Measurements from ENCODE around the gene ARID3A.

Gene ARID3A

DNA sequence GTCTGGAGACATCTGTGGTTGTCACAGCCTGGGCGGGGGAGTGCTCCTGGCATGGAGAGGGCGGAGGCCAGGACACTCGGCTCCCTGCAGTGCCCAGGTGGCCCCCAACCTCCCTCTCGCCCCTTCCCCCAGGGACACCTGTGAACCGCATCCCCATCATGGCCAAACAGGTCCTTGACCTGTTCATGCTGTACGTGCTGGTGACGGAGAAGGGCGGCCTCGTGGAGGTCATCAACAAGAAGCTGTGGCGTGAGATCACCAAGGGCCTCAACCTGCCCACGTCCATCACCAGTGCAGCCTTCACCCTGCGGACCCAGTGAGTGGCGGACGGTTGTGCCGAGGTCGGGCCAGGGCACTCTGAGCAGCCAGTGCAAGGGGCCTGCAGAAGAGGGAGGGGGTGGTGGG lies 38.3 kb downstream of the ARID3A start:
- H3K4me1 ChIP-seq (ENCODE audit: control insufficient read depth in 1 of 2, insufficient read depth in 2 of 2, low read length in 2 of 2), result no peaks in the 10 kb centered on the region
- peaks cover 0 to 30% of the 10 kb centered on the region in 2 donors for H3K36me3 ChIP-seq (ENCODE audit: control insufficient read depth in 1 of 2, insufficient read depth in 2 of 2, low read length in 2 of 2)
- H3K27ac ChIP-seq (ENCODE audit: low read depth, low read length), result no peak overlapping the region
- no peaks in the 10 kb centered on the region for H3K9me3 ChIP-seq (ENCODE audit: control insufficient read depth in 1 of 2, low read length in 2 of 2)
- no peak overlapping the region for H3K9ac ChIP-seq (ENCODE audit: low read depth in 1 of 2, low read length in 2 of 2)
- no peaks in the 10 kb centered on the region for H3K27me3 ChIP-seq (ENCODE audit: control insufficient read depth in 1 of 2, insufficient read depth in 2 of 2, low read length in 2 of 2)
- H3K4me3 ChIP-seq (ENCODE audit: low read depth in 1 of 2, low read length in 2 of 2), result no peak overlapping the region

DNA sequence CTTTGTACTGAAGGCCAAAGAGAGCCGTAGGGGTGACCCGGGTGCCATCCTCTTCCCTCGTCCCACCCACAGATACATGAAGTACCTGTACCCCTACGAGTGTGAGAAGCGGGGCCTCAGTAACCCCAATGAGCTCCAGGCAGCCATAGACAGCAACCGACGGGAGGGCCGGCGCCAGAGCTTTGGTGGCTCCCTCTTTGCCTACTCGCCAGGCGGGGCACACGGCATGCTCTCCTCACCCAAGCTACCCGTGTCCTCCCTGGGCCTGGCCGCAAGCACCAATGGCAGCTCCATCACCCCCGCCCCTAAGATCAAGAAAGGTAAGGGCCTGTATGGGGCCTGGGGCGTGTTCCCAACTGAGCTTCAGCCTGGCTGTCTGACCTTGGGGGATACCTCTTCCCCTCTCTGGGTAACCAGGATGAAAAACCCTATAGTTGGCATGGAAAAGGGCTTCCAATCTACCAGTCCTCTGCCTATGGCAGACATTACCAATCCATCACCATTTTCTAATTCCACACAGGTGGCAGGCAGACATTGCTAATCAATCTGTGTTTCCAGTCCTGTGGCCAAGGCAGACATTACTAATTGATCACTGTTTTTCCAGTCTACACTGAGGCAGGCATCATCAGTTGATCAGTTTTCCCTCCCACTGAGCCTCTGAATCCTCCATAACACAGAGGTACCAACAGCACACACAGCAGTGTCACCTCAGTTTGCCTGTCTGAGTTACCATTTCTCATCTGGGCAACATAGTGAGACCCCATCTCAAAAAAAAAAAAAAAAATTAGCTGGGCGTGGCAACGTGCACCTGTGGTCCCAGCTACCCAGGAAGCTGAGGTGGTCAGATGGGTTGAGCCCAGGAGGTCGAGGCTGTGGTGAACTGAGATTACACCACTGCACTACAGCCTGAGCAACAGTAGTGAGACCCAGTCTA lies 39.2 kb downstream of the ARID3A start:
- no peak overlapping the region for H3K4me3 ChIP-seq (ENCODE audit: low read depth in 1 of 2, low read length in 2 of 2)
- H3K9ac ChIP-seq (ENCODE audit: low read depth in 1 of 2, low read length in 2 of 2), result no peak overlapping the region
- H3K4me1 ChIP-seq (ENCODE audit: control insufficient read depth in 1 of 2, insufficient read depth in 2 of 2, low read length in 2 of 2), result no peaks in the 10 kb centered on the region
- H3K36me3 ChIP-seq (ENCODE audit: control insufficient read depth in 1 of 2, insufficient read depth in 2 of 2, low read length in 2 of 2), result peaks cover 0 to 32% of the 10 kb centered on the region in 2 donors
- no peak overlapping the region for H3K27ac ChIP-seq (ENCODE audit: low read depth, low read length)
- no peaks in the 10 kb centered on the region for H3K27me3 ChIP-seq (ENCODE audit: control insufficient read depth in 1 of 2, insufficient read depth in 2 of 2, low read length in 2 of 2)
- no peaks in the 10 kb centered on the region for H3K9me3 ChIP-seq (ENCODE audit: control insufficient read depth in 1 of 2, low read length in 2 of 2)

GRCh38 chr19:966485-967088 lies 40.8 kb downstream of the ARID3A start:
- Histone ChIP-seq H3K9me3 (ENCODE audit: control insufficient read depth in 1 of 2, low read length in 2 of 2) (peaks cover 6 to 7% of the 10 kb centered on the region in 2 donors), H3K36me3 (ENCODE audit: control insufficient read depth in 1 of 2, insufficient read depth in 2 of 2, low read length in 2 of 2) (peaks cover 5 to 39% of the 10 kb centered on the region in 2 donors), H3K27ac (ENCODE audit: low read depth, low read length) (no peak overlapping the region)

DNA sequence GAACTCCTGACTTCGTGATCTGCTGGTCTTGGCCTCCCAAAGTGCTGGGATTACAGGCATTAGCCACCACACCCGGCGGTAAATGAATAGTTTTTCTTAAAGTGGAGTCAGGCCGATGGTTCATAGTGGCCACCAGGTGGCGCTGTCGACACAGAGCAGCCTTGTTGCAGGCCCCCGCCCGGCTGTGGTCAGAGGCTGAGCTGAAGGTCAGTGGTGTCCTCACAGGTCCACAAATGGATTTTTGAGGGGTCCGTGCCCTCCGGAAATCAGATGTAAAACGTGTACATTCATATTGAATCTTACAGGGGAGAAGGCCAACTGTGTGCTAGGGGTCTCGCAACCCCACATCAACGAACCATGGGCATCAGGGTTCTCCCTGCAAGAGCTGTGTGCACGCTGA lies 44.9 kb downstream of the ARID3A start:
- peaks cover 8 to 26% of the 10 kb centered on the region in 2 donors for H3K36me3 ChIP-seq (ENCODE audit: control insufficient read depth in 1 of 2, insufficient read depth in 2 of 2, low read length in 2 of 2)
- H3K27me3 ChIP-seq (ENCODE audit: control insufficient read depth in 1 of 2, insufficient read depth in 2 of 2, low read length in 2 of 2), result no peaks in the 10 kb centered on the region
- no peak overlapping the region for H3K4me3 ChIP-seq (ENCODE audit: low read depth in 1 of 2, low read length in 2 of 2)
- no peaks in the 10 kb centered on the region for H3K4me1 ChIP-seq (ENCODE audit: control insufficient read depth in 1 of 2, insufficient read depth in 2 of 2, low read length in 2 of 2)
- no peak overlapping the region for H3K27ac ChIP-seq (ENCODE audit: low read depth, low read length)
- peaks cover 6 to 7% of the 10 kb centered on the region in 2 donors for H3K9me3 ChIP-seq (ENCODE audit: control insufficient read depth in 1 of 2, low read length in 2 of 2)
- H3K9ac ChIP-seq (ENCODE audit: low read depth in 1 of 2, low read length in 2 of 2), result no peak overlapping the region

More at GRCh38 chr19:966485-967088, 40.8 kb downstream of the ARID3A start:
- Histone ChIP-seq H3K4me1 (ENCODE audit: control insufficient read depth in 1 of 2, insufficient read depth in 2 of 2, low read length in 2 of 2) (no peaks in the 10 kb centered on the region), H3K27me3 (ENCODE audit: control insufficient read depth in 1 of 2, insufficient read depth in 2 of 2, low read length in 2 of 2) (no peaks in the 10 kb centered on the region), H3K4me3 (ENCODE audit: low read depth in 1 of 2, low read length in 2 of 2) (no peak overlapping the region), H3K9ac (ENCODE audit: low read depth in 1 of 2, low read length in 2 of 2) (no peak overlapping the region)

DNA sequence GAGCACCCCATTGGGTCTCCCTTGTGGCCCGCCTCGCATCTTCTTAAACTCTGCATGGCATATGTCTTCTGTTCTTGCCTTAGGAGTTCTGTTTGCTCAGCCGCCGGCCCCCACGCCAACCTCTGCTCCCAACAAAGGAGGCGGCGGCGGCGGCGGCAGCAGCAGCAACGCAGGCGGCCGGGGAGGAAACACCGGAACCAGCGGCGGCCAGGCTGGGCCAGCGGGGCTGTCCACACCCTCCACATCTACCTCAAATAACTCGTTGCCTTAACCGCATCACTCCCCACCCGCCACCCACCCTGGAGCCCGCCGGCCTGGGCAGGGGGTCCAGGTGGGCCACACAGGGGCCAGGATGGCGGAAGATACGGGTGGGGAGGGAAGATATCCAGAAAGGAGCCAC lies 46.0 kb downstream of the ARID3A start:
- H3K27ac ChIP-seq (ENCODE audit: low read depth, low read length), result no peak overlapping the region
- H3K4me3 ChIP-seq (ENCODE audit: low read depth in 1 of 2, low read length in 2 of 2), result no peak overlapping the region
- peaks cover 8 to 21% of the 10 kb centered on the region in 2 donors for H3K36me3 ChIP-seq (ENCODE audit: control insufficient read depth in 1 of 2, insufficient read depth in 2 of 2, low read length in 2 of 2)
- peaks cover 6 to 7% of the 10 kb centered on the region in 2 donors for H3K9me3 ChIP-seq (ENCODE audit: control insufficient read depth in 1 of 2, low read length in 2 of 2)
- H3K27me3 ChIP-seq (ENCODE audit: control insufficient read depth in 1 of 2, insufficient read depth in 2 of 2, low read length in 2 of 2), result no peaks in the 10 kb centered on the region
- H3K9ac ChIP-seq (ENCODE audit: low read depth in 1 of 2, low read length in 2 of 2), result no peak overlapping the region
- no peaks in the 10 kb centered on the region for H3K4me1 ChIP-seq (ENCODE audit: control insufficient read depth in 1 of 2, insufficient read depth in 2 of 2, low read length in 2 of 2)

DNA sequence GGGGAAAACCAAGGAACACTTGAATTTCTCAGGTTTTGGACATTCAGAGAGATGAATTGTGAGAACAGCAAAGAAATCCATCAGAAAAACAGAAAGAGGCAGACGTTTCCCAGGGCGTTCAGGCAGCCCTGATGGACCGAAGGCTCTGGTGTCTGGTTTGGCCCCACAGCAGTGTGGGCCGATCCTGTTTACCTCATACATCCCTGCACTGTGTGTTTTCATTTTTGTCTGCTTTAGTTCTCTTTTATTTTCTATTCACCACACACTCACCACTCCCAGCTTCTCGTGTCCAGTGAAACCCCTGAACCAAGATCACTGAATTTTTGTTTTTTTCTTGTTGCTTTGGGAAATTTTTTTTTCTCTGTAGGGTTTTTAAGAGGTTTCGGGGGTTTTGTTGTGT lies 46.4 kb downstream of the ARID3A start:
- H3K4me3 ChIP-seq (ENCODE audit: low read depth in 1 of 2, low read length in 2 of 2), result no peak overlapping the region
- H3K27me3 ChIP-seq (ENCODE audit: control insufficient read depth in 1 of 2, insufficient read depth in 2 of 2, low read length in 2 of 2), result no peaks in the 10 kb centered on the region

GRCh38 chr19:973726-974563 lies 48.1 kb downstream of the ARID3A start:
- Histone ChIP-seq H3K27ac (ENCODE audit: low read depth, low read length) (no peak overlapping the region), H3K4me3 (ENCODE audit: low read depth in 1 of 2, low read length in 2 of 2) (no peak overlapping the region), H3K4me1 (ENCODE audit: control insufficient read depth in 1 of 2, insufficient read depth in 2 of 2, low read length in 2 of 2) (no peaks in the 10 kb centered on the region), H3K9ac (ENCODE audit: low read depth in 1 of 2, low read length in 2 of 2) (no peak overlapping the region), H3K36me3 (ENCODE audit: control insufficient read depth in 1 of 2, insufficient read depth in 2 of 2, low read length in 2 of 2) (peaks cover 8 to 10% of the 10 kb centered on the region in 2 donors), H3K9me3 (ENCODE audit: control insufficient read depth in 1 of 2, low read length in 2 of 2) (peaks cover 6 to 7% of the 10 kb centered on the region in 2 donors), H3K27me3 (ENCODE audit: control insufficient read depth in 1 of 2, insufficient read depth in 2 of 2, low read length in 2 of 2) (no peaks in the 10 kb centered on the region)

More for the DNA sequence above, 46.4 kb downstream of the ARID3A start:
- Histone ChIP-seq H3K9me3 (ENCODE audit: control insufficient read depth in 1 of 2, low read length in 2 of 2) (peaks cover 6 to 7% of the 10 kb centered on the region in 2 donors), H3K4me1 (ENCODE audit: control insufficient read depth in 1 of 2, insufficient read depth in 2 of 2, low read length in 2 of 2) (no peaks in the 10 kb centered on the region), H3K36me3 (ENCODE audit: control insufficient read depth in 1 of 2, insufficient read depth in 2 of 2, low read length in 2 of 2) (peaks cover 8 to 20% of the 10 kb centered on the region in 2 donors), H3K9ac (ENCODE audit: low read depth in 1 of 2, low read length in 2 of 2) (no peak overlapping the region), H3K27ac (ENCODE audit: low read depth, low read length) (no peak overlapping the region)

- Histone ChIP-seq H3K36me3 (ENCODE audit: control insufficient read depth in 1 of 2, insufficient read depth in 2 of 2, low read length in 2 of 2) (peaks cover 7 to 8% of the 10 kb centered on the region in 2 donors), H3K27me3 (ENCODE audit: control insufficient read depth in 1 of 2, insufficient read depth in 2 of 2, low read length in 2 of 2) (no peaks in the 10 kb centered on the region), H3K9ac (ENCODE audit: low read depth in 1 of 2, low read length in 2 of 2) (no peak overlapping the region), H3K27ac (ENCODE audit: low read depth, low read length) (no peak overlapping the region), H3K4me1 (ENCODE audit: control insufficient read depth in 1 of 2, insufficient read depth in 2 of 2, low read length in 2 of 2) (no peaks in the 10 kb centered on the region), H3K4me3 (ENCODE audit: low read depth in 1 of 2, low read length in 2 of 2) (no peak overlapping the region), H3K9me3 (ENCODE audit: control insufficient read depth in 1 of 2, low read length in 2 of 2) (peaks cover 6 to 7% of the 10 kb centered on the region in 2 donors)
These were observed 48.9 kb downstream of the ARID3A start for GRCh38 chr19:974564-975257.

DNA sequence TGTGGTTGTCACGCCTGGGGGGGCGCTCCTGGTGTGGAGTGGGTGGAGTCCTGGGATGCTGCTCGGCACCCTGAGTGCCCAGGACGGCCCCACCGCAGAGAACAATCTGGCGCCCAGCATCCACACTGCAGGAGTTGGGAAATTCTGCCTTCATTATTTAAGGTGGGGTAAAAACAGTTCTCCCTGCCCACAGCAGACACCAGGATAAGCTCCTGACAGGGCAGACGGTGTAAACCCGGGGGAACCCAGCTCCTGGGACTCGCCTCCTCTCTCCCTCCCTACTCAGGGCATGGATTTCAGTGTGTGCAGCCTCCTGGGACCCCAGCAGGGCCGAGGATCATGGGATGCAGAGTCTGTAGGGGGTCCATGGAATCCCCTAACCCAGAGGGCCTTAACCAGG lies 50.6 kb downstream of the ARID3A start:
- H3K27me3 ChIP-seq (ENCODE audit: control insufficient read depth in 1 of 2, insufficient read depth in 2 of 2, low read length in 2 of 2), result no peaks in the 10 kb centered on the region
- H3K36me3 ChIP-seq (ENCODE audit: control insufficient read depth in 1 of 2, insufficient read depth in 2 of 2, low read length in 2 of 2), result peaks cover 0 to 4% of the 10 kb centered on the region in 2 donors
- no peak overlapping the region for H3K9ac ChIP-seq (ENCODE audit: low read depth in 1 of 2, low read length in 2 of 2)
- no peaks in the 10 kb centered on the region for H3K4me1 ChIP-seq (ENCODE audit: control insufficient read depth in 1 of 2, insufficient read depth in 2 of 2, low read length in 2 of 2)
- no peaks in the 10 kb centered on the region for H3K9me3 ChIP-seq (ENCODE audit: control insufficient read depth in 1 of 2, low read length in 2 of 2)
- no peak overlapping the region for H3K4me3 ChIP-seq (ENCODE audit: low read depth in 1 of 2, low read length in 2 of 2)
- H3K27ac ChIP-seq (ENCODE audit: low read depth, low read length), result no peak overlapping the region
